ENCODE data around the gene RAPGEF2.
"Not testable (repeated sequence)": the region's sequence is repeated elsewhere in the genome, so short reads cannot be mapped to it uniquely, and the experiment has no call there.

Gene RAPGEF2

DNA sequence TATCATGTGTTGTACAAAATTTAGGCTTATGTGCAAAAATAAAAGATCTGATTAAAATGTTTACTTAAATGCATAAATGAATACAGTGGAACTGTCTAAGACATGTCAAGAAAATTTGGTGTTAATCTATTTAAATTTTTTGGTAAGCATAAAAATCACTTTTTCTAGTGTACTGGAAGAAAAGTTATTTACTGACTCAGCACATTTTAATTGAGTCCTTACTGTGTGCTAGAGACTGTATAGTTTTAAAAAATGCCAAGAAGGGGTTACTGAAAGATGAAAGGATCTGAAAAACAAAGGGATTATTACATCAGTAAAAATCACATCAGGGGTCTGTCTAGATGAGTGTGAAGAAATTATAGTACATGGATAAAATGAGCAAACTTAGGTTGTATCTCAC, 60.6 kb downstream of the RAPGEF2 start:
- no peak for DNase-seq

DNA sequence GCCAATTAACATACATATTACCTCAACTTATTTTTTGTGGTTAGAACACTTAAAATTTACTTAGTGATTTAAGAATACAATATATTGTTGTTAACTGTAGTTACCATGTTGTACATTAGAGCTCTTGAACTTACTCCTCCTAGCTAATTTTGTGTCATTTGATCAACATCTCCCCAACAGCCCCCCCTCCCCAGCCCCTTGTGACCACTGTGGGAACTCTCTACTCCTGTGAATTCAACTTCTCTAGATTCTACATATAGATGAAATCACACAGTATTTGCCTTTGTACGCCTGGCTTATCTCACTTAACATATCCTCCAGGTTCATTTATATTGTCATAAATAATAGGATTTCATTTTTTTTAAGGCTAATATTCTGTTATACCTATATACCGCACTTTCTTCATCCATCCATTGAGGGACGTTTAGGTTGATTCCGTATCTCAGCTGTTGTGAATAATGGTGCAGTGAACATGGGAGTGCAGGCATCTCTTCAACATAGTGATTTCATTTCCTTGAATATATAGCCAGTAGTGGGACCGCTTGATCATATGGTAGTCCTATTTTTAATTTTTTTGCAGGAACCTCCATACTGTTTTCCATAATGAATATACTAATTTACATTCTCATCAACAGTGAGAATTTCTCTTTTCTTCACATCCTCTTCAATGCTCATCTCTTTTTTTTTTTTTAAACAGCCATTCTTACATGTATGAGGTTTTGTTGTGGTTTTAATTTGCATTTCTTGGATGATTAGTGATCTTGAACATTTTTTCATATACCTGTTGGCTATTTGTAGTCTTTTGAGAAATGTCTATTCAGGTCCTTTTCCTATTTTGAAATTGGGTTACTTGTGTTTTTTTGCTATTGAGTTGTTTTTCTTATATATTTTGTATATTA, 66.8 kb downstream of the RAPGEF2 start:
- DNase-seq, result no peak

DNA sequence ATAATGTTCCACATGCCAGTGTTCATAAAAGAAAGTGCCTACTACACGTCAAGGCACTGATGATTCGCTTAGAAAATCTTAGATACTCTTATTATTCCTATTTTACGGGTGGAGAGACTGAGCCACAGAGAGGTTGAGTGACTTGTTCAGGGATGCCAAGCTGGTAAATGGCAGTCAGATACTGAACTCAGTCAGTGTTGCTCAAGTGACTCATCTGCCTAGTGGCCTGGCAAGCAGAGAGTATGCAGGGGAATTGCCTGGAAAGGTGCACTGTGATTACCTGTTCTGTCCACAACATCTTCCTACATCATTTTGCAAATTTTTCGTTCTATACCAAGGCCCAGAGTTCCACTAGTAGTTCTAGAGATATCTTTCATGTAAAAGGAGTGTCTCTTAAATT, 68.4 kb downstream of the RAPGEF2 start:
- no peak for DNase-seq

DNA sequence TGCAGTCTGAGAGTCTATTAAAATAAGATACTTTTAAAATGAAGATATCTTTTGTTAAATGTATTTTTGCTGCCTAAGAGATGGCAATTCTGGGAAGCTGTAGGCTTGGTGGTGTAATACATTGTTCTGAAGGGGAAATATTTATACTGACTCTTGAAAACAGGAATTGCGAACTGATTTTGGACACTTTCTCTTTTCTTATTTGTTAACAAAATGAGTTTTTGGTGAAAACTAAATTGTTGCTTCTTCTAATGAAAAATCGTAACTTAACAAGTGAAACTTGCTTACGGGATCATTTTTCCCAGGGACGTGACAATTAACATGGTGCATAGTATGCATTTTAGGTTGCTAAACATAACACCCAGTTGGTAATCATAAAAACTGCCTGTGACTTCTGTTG, 71.0 kb downstream of the RAPGEF2 start:
- no peak for DNase-seq

DNA sequence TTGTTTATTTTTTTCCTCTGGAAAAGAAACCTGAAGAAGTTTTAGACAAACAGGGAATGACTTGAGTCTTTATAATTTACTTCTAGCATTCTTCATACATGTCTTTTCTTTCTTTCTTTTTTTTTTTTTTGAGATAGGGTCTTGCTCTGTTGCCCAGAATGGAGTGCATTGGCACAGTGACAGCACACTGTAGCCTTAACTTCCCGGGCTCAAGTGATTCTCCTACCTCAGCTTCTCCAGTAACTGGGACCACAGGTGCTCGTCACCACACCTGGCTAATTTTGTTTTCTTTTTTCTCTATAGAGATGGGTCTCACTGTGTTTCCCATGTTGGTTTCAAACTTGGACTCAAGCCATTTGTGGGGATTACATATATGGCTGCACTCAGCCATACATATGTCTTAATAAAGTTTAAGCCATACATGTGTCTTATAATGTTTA, 71.8 kb downstream of the RAPGEF2 start:
- no peak for DNase-seq

DNA sequence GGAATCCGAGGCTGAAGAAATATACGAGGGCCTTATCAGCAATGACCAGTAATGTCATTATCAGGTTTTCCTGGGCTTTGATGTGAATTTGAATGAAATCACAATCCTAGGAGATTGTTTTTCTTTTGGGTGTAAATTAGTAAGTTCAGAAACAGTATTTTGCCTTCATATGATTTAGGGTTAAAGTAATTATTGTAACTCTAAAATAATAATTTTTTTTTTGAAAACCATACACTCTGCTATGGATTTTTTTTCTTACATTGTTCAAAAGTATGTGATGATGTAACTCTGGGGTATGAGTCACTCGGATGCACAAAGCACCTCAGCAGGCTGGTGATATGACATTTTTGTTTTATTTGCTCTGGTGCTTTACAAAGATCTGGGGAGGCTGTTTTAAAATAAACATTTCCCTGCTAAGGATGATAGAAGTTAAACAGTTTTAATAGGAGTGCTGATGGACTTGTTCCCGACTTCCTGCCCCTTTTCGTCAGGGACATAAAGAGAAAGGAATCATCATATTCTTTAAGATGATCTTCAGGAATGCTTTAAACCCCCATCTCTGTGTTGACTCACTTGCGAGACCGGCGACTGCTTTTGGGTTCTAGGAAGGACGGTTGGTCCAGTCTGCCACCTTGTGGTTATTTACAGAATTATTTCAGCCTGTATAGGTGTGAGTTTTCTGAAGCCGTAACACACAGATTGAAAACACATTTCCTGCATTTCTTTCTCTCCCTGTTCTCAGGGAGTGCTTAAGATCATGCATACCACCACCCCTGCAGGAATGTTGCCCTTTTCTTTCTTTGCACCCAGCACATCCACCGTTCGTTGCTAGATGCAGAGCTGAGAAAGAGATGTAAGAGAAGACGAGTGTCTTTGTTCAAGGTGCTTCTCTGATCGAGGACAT, 72.5 kb downstream of the RAPGEF2 start:
- DNase-seq, result no peak

DNA sequence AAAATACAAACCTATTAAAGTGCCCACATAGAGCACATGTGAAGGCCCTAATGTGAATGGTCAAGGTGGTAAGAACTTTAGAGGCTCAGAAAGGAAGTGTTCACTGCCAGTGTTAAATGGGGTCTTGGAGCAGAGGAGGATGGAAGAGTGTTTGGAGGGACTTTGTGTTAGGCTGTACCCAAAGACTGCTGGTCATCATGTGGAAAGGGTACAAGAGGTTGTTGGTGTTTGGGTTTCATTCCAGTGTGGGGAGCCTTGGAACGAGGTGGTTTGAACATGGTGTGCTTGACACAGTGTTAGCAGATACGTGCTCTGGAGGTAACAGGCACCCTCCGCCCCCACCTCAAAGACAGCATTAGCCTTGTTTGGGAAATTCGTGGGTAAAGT, 73.1 kb downstream of the RAPGEF2 start:
- no peak for DNase-seq

DNA sequence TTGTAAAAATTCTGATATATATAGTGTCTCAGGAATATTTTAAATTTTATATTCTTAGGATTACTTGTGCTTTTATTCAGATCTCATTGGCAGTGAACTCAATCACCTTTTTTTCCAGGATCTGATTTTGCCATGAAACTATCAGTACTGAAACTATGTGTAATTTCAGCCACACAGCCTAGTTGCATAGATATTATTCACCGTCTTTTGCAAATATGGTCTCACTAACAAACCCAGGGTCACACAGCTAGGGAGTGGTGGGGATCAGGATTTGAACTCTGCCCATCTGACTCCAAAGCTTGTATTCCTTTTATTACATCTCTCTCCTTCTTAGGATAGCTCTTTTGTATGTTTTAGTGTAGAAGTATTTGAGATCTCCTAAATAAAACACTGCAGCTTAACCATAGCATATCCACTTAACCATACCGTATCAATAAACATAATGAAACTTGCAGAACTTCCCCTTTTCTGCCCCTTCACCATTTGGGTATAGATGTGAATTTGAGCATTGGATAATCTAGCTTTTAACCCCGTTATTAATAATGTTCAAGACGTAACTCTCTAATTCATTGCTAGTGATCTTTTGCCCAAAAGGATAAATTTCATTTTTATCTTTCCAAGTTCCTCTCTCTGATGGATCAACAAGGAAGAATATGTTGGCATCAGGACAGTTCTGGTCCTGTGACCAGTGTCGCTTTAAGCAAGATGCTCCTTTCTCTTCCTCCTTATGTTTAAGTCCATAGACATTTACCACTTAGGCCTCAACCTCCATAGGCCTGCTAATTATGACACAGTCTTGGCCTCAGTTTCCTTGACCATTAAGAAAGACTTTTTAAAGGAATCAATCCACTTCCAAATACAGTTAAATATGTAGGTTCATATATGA, 74.6 kb downstream of the RAPGEF2 start:
- DNase-seq, result no peak

DNA sequence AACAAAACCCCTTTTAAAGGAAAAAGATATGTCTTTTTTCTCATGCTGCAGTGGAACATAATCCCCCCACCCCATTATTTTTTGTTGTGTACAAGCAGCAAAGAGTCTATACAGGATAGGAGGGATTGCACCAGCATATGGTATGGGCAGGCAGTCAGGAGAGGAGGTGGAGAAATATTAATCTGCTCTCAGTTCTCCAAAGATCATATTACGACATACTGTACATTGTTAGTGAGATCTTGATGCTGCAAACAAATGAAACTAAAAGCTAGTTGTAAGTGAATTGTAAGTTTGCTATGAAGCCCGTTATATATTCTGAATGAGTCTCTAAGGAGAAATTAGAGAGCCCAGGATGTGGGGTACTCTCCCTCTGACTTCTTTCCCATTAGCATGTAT, 75.3 kb downstream of the RAPGEF2 start:
- no peak for DNase-seq

DNA sequence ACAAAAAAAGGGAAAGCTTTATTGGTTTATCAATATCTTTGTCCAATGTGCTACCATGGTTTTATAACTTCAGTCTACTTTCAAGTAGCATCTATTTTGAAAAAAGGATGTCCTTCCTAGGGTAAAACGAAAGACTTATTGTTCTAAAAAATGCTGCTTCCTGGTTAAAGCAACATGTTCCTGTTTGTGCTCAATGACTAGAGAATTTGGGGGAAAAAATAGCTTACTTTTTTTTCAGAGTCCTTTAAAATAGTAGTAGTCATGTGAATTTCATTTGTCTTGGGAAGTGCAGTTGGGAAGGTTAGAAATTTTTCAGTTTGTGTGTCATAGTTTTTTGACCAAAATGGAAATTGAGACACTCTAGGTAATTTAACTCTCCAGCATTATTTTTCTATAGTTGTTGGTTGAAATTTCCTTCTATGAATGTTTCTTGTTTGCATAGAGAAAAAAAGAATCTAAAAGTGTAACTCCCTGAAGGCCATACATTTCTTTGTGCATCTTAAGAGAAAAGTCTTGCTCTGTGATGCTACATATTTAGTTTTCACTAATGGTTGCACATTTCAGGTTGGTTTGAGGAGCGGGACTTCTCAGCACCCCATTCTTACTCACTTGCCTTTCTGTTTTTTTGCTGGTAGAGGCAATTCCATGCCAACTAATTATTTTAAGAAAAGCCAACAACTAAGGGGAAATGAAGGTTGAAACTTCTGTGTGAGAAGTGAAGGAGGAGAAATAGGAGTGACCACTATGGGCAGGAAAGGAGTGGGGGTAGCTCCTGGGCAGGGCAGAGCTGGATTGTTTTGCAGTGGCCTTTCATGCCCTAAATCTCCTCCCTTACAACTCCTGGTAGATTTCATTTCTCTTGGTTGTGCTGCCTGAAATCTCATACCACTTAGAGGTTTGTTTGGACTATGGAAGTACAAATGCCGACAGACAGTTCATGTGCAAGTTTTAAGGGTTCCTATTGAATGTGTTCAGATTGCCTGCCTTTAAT, 76.4 kb downstream of the RAPGEF2 start:
- no peak for DNase-seq

DNA sequence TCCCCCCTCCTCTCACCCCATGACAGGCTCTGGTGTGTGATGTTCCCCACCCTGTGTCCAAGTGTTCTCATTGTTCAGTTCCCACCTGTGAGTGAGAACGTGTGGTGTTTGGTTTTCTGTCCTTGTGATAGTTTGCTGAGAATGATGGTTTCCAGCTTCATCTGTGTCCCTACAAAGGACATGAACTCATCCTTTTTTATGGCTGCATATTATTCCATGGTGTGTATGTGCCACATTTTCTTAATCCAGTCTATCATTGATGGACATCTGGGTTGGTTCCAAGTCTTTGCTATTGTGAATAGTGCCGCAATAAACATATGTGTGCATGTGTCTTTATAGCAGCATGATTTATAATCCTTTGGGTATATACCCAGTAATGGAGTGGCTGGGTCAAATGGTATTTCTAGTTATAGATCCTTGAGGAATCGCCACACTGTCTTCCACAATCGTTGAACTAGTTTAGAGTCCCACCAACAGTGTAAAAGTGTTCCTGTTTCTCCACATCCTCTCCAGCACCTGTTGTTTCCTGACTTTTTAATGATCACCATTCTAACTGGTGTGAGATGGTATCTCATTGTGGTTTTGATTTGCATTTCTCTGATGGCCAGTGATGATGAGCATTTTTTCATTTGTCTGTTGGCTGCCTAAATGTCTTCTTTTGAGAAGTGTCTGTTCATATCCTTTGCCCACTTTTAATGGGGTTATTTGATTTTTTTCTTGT, 81.2 kb downstream of the RAPGEF2 start:
- DNase-seq, result not testable (repeated sequence)

DNA sequence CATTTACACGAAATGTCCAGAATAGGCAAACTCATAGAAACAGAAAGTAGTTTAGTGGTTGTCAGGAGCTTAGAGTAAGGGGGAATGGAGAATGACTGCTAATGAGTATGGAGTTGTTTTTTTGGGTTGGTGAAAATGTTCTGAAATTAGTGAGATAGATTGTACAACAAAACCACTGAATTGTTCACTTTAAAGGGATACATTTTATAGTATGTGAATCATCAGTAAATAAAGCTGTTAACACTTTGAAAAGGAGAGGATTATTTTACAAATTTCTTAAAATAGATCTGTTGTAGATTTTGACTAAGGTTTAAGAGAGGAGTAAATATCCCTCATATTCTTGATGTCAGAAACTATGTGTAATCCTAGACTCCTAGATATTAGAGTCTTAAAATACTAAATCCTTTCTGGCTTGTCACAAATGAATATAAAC, 82.7 kb downstream of the RAPGEF2 start:
- no peak for DNase-seq

DNA sequence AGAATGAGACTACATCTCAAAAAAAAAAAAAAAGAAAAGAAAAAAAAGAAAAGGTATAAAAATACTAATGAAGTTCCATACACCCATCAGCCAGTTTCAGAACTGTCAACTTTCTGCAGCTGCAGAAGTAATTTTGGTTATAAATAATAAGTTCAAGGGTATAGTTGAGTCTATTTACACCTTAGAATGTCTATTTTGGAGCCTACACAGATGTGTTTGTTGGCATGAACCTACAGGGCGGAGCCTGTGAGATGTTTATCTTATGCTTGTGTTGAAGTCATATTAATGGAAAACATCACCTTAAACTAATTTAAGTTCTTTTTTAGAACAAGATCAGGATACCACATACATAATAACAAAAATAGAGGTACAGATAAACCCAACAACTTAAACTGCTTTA, 85.8 kb downstream of the RAPGEF2 start:
- DNase-seq, result no peak

DNA sequence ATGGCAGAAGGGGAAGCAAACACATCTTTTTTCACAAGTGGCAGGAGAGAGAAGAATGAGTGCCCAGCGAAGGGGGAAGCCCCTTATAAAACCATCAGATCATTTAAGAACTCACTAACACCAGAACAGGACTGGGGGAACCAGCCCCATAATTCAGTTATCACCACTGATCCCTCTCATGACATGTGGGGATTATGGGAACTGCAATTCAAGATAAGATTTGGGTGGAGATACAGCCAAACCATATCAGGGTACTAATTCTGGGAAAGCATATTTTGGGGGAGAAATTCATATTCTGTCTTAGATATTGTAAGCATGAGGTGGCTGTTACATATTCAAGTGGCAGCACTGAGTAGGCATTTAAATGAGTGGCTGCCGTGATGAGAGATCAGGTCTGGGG, 87.8 kb downstream of the RAPGEF2 start:
- no peak for DNase-seq

DNA sequence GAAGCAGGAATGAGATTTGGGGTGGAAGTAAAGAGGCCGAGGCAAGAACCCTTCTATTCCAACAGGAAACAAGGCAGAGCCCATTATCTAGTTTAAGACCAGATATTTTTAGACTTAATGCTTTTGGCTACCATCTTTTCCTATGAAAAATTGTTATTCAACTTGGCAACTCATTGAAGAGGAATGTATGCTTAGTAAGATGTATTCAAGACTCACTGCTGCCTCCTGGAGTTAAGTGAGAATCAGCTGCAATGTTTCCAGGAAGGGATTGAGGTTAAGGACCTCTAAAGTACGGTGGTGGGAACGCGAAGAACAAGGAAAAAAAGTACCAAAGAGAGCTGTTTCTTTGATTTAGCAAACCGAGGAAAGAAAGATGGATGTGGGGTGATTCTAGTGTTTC, 89.1 kb downstream of the RAPGEF2 start:
- no peak for DNase-seq

DNA sequence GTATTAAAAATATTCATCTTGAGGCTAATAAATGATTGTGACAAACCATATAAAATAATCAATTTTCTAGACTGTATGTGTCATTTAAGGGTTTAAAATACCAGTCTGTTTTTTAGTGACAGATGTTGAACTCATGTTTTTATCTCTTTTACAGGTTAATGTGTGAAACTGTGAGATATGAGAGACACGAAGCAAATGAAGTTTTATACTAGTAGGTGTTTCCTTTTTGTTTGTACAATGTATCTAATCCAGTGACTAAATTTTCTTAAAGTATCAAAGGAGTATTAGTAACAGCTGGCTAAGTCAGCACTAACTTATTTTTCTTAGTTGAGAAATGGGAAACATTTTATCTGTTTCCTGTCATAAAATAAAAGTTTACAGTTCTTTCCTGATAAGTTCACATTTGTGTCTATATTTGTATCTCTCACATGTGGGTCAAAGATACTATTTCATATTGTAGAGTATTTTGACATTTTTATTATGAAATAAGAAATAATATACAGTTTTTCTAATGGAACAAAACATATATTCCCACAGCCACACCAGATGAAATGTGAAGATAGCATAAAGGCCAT, 90.3 kb downstream of the RAPGEF2 start:
- no peak for DNase-seq

DNA sequence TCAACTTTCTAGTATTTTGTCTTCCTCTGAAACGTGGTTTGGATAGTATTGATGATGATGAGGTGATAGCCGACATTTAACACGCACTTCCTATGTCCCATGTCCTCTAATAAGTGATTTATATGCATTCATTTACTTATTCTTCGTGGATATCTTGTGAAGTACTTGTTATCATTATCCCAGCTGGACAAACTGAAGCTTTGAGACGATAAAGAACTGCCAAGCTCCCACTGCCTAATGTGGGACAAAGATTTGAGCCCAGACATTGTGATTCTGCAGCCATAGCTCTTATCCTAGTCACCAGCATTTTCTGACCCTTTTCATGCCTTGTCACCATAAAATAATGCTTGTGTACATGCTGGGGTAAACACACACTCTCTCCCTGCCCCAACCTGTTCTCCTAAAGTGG, 92.5 kb downstream of the RAPGEF2 start:
- no peak for DNase-seq

DNA sequence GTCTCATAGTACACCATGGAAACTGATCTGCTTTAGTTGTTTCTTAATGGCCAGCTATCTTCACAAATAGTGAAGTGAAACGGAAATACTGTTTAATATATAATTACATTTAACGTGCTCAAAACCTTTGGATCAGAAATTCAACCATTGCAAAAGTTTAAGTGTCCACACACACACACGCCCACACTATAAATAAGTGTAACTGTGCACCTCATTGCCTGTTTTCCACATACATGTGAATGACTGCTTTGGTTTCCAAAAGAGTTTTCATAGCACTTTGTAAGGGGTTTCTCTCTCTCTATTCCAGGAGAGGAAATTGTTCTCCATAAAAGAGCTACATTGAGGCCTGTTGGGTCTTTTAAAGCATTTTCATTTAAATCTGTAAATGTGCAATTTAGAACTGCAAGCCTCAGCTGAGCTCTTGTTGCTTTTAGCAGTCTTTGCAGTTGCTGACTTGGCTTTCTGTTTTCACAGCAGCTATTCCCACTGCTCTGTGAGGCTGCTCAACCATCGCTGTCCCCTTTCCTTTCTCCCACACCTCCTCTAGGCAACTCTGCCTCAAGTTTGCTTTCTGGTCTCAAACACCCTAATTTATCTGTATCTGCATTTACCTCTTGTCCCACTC, 94.5 kb downstream of the RAPGEF2 start:
- no peak for DNase-seq

DNA sequence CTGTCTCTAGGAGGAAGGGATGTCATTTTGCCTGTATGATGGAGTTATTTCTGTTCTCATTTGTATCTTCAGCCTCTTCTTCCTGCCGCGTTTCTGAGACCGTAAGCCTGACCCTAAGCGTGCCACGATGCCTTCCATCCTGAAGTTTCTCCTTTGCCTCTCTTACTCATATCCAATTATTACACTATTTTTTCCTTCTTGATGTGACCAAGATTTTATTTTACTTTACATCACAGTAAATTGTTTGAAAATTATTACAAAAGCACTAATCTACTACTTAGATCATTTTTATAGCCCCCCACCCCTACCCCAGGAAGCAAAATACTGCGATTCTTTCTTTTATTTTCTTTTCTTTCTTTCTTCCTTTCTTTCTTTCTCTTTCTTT, 95.0 kb downstream of the RAPGEF2 start:
- no peak for DNase-seq

DNA sequence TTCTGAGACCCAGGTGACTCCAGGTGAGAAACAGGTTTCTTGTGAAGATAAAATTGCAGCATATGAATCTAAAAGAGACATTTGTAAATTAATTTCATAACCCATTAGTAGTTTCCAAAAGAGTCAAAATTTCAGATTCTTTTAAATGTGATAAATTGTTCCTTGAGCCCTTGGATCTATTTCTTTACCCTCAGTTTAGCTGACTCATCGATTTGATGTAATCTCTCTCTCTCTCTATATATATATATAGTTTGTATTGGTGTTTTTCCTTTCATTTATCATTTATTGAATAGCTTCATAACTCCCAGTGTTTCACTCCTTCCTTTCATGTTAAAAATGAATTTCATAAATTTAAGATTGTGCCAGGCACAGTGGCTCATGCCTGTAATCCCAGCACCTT, 96.9 kb downstream of the RAPGEF2 start:
- DNase-seq, result no peak
